Naive thymus-derived CD4-positive, alpha-beta T cell (primary cell): ENCODE results near the gene RNF14. TPM values are rescaled to one million over a fixed set of nuclear protein-coding genes. Genes with fewer than 3 reads are reported as not detected.

Source experiments
- ATAC-seq: fragments of 150-1000 bp; cut with Tn5 transposase; 2 replicates; pipeline ENCODE4 v1.10.0; 2021; ENCODE audit warnings: mild to moderate bottlenecking, moderate library complexity
- CTCF ChIA-PET: fragments of 350-600 bp; sonication (Branson Sonifier 250); formaldehyde crosslinking; loops from one replicate; lab custom pipeline; 2021; ENCODE audit warnings: antibody characterized with exemption; lab: Charles Lee
- POLR2A ChIA-PET: fragments of 350-600 bp; sonication (Branson Sonifier 250); formaldehyde crosslinking; loops from one replicate; lab custom pipeline; 2021; ENCODE audit warnings: antibody characterized with exemption, inconsistent platforms; lab: Charles Lee
- DNase-seq, 9 donors: peaks; one replicate each; pipeline versions ENCODE4 v3.0.0 to v3.0.0-alpha.2; 2020 to 2022; ENCODE audit warnings: mixed read lengths in 1 of 9
- H3K27ac ChIP-seq: one replicate; pipeline ENCODE4 v1.7.0; 2013; ENCODE audit warnings: mild to moderate bottlenecking, low read depth, low read length, moderate library complexity
- H3K27me3 ChIP-seq, 2 donors: one replicate each; pipeline ENCODE4 v1.7.0; 2013; ENCODE audit warnings: low read length in 2 of 2, mild to moderate bottlenecking in 2 of 2, moderate library complexity in 2 of 2; ENCODE audit not compliant: control insufficient read depth in 2 of 2, insufficient read depth in 2 of 2
- H3K36me3 ChIP-seq, 3 experiments: 1 replicate in 2 of 3; 2 replicates in 1 of 3; pipeline ENCODE4 v1.7.0; 2013; ENCODE audit warnings: low read length in 3 of 3, mild to moderate bottlenecking in 3 of 3, moderate library complexity in 1 of 3; ENCODE audit not compliant: insufficient read depth in 3 of 3, control insufficient read depth in 2 of 3
- H3K4me1 ChIP-seq, 2 donors: one replicate each; pipeline ENCODE4 v1.7.0; 2013; ENCODE audit warnings: low read length in 2 of 2, mild to moderate bottlenecking in 2 of 2, moderate library complexity in 1 of 2; ENCODE audit not compliant: control insufficient read depth in 2 of 2, insufficient read depth in 2 of 2
- H3K4me3 ChIP-seq: 2 replicates; pipeline ENCODE4 v1.7.0; 2013; ENCODE audit warnings: mild to moderate bottlenecking, low read length
- H3K9me3 ChIP-seq, 3 experiments: 1 replicate in 2 of 3; 2 replicates in 1 of 3; pipeline ENCODE4 v1.7.0; 2013; ENCODE audit warnings: low read length in 3 of 3; ENCODE audit not compliant: control insufficient read depth in 2 of 3
- H3K27ac Mint-ChIP-seq, 9 donors: one replicate each; pipeline ENCODE4 v1.8.0; 2020 to 2022; ENCODE audit warnings: mixed read lengths in 9 of 9, mild to moderate bottlenecking in 8 of 9, moderate library complexity in 5 of 9, inconsistent platforms in 2 of 9
- H3K27me3 Mint-ChIP-seq, 5 donors: one replicate each; pipeline ENCODE4 v1.8.0; 2021 to 2022; ENCODE audit warnings: mixed read lengths in 5 of 5, mild to moderate bottlenecking in 1 of 5
- H3K36me3 Mint-ChIP-seq, 5 donors: one replicate each; pipeline ENCODE4 v1.8.0; 2020 to 2022; ENCODE audit warnings: mixed read lengths in 5 of 5, mild to moderate bottlenecking in 3 of 5, inconsistent platforms in 1 of 5
- H3K4me1 Mint-ChIP-seq, 7 donors: one replicate each; pipeline ENCODE4 v1.8.0; 2020 to 2022; ENCODE audit warnings: mixed read lengths in 7 of 7, mild to moderate bottlenecking in 3 of 7, inconsistent platforms in 1 of 7
- H3K4me3 Mint-ChIP-seq, 10 donors: one replicate each; pipeline ENCODE4 v1.8.0; 2020 to 2022; ENCODE audit warnings: mild to moderate bottlenecking in 10 of 10, mixed read lengths in 10 of 10, moderate library complexity in 6 of 10, inconsistent platforms in 2 of 10
- H3K9me3 Mint-ChIP-seq, 11 donors: one replicate each; pipeline ENCODE4 v1.8.0; 2020 to 2022; ENCODE audit warnings: mixed read lengths in 11 of 11, mild to moderate bottlenecking in 4 of 11, inconsistent platforms in 1 of 11, moderate library complexity in 1 of 11
- intact Hi-C, 2 donors: fragments of 100-400 bp; cut with micrococcal nuclease; formaldehyde crosslinking; loops; one replicate each; pipeline ENCODE4 v1.15.1; 2023
- polyA plus RNA-seq, 2 donors: library from polyadenylated mRNA; unstranded; fragments of 300-500 nt; fragmentation: Illumina TruSeq; gene quantifications; one replicate each; pipeline ENCODE4 v1.2.3, GENCODE V29; 2021
- total RNA-seq, 6 experiments: library from RNA in 5 of 6; stranded (reverse) in 5 of 6; gene quantifications; 1 replicate in 5 of 6; 2 replicates in 1 of 6; pipeline ENCODE4 v1.2.3 and lab custom pipeline; 2021 to 2026

Gene RNF14
- total and polyA plus RNA-seq, 7 experiments from 2014 or later, result 14.7 to 40.2 (median 31.4) TPM

DNA sequence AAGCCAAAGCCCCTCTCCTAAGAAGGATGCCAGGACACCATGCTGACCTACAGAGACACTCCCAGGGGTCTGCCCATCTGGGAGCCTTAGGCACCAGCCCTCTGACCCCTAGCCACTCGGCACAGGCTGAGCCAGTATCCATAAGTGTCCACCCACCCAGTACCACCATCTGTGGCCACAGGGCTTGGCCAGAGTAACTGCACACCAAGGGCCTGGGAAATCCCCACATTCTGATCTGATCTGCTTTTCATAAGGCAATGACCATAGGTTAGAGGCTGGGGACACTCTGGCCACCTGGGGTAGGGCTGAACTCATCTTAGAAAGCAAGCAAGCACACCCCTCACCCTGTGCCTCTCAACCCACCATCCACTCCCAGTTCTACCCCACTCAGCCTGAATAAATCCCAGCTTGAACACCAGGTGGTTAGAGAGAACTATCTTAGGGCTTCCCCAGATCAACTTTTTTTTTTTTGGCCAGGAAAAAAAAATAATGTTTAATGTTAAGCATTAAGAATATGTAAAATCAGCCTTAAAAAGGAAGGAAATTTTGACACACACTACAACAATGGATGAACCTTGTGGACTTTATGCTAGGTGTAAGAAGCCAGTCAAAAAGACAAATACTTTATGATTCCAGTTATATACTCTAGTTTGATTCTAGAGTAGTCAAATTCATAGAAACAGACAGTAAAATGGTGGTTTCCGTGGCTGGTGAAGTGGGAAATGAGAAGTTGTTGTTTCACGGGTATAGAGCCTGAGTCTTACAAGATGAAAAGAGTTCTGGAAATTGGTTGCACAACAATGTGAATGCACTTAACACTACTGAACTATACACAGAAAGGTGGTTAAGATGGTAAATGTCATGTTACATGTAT, 37.7 kb downstream of the RNF14 start:
- Histone ChIP-seq H3K9me3 (no peaks in the 10 kb centered on the region), H3K27me3 (no peaks in the 10 kb centered on the region), H3K36me3 (peaks cover 0 to 17% (median 12%) of the 10 kb centered on the region in 3 experiments), H3K4me3 (no peak overlapping the region), H3K4me1 (peaks cover 9 to 58% of the 10 kb centered on the region in 2 donors), H3K27ac (peak overlapping the region; percentile 51)
- POLR2A ChIA-PET, result interaction anchor here (0.6 to 1.0 kb wide), 7 partner anchors 9 to 137 kb away, joined by 3 to 5 read pairs (median 3); no protein-coding TSS in a partner anchor
- peak in 7 of 9 donors; percentile 27 to 73 (median 54) for DNase-seq
- intact Hi-C loops, result loop anchor here (1.0 to 10.0 kb wide), 3 partner anchors 10 to 318 kb away; partner anchors contain the start of gene SPRY4 (in 1 of the 2)
- CTCF ChIA-PET, result interaction anchor here (1.0 to 2.1 kb wide), 5 partner anchors 9 to 137 kb away, joined by 3 to 13 read pairs (median 5); no protein-coding TSS in a partner anchor
- peak; percentile 82 for ATAC-seq
- peaks cover 0 to 3% (median 0%) of the 10 kb centered on the region in 11 donors for H3K9me3 Mint-ChIP-seq
- H3K27me3 Mint-ChIP-seq, result no peaks in the 10 kb centered on the region
- peaks cover 39 to 81% (median 74%) of the 10 kb centered on the region in 7 donors for H3K4me1 Mint-ChIP-seq
- H3K4me3 Mint-ChIP-seq, result peak overlapping the region; percentile 27 to 82 (median 54)
- peaks cover 4 to 65% (median 25%) of the 10 kb centered on the region in 5 donors for H3K36me3 Mint-ChIP-seq
- peak overlapping the region; percentile 60 to 95 (median 89) for H3K27ac Mint-ChIP-seq

DNA sequence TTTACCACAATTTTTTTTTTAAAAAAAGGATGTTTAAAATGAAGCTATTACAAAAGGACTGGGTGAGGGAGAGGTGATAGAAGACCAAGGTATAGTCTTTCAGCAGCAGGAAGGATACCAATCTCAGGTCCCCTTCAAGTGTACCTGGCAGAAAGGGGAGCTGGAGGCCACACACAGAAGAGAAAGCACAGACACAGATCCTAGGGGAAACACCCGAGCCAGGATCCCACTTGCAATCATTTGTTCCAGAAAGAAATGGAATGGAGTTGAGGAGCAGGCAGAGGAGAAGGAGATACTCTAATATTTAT, 38.3 kb downstream of the RNF14 start:
- no peak for ATAC-seq
- Mint-ChIP-seq H3K36me3 (peaks cover 4 to 62% (median 25%) of the 10 kb centered on the region in 5 donors), H3K4me1 (peaks cover 43 to 82% (median 80%) of the 10 kb centered on the region in 7 donors), H3K27ac (peak overlapping the region; percentile 60 to 95 (median 89)), H3K4me3 (peak overlapping the region; percentile 27 to 82 (median 54)), H3K9me3 (peaks cover 0 to 3% (median 0%) of the 10 kb centered on the region in 11 donors), H3K27me3 (no peaks in the 10 kb centered on the region)
- Histone ChIP-seq H3K4me1 (peaks cover 11 to 62% of the 10 kb centered on the region in 2 donors), H3K27ac (peak overlapping the region; percentile 51), H3K36me3 (peaks cover 0 to 17% (median 12%) of the 10 kb centered on the region in 3 experiments), H3K4me3 (no peak overlapping the region), H3K9me3 (no peaks in the 10 kb centered on the region), H3K27me3 (no peaks in the 10 kb centered on the region)
- CTCF ChIA-PET, result interaction anchor here (1.0 to 1.2 kb wide), 4 partner anchors 9 to 136 kb away, joined by 3 to 5 read pairs (median 4); no protein-coding TSS in a partner anchor
- POLR2A ChIA-PET, result interaction anchor here (0.6 to 1.1 kb wide), 7 partner anchors 9 to 136 kb away, joined by 3 to 5 read pairs (median 4); no protein-coding TSS in a partner anchor
- intact Hi-C loops, result loop anchor here (1.0 to 10.0 kb wide), 3 partner anchors 9 to 318 kb away; partner anchors contain the start of gene SPRY4 (in 1 of the 2)
- no peak for DNase-seq

DNA sequence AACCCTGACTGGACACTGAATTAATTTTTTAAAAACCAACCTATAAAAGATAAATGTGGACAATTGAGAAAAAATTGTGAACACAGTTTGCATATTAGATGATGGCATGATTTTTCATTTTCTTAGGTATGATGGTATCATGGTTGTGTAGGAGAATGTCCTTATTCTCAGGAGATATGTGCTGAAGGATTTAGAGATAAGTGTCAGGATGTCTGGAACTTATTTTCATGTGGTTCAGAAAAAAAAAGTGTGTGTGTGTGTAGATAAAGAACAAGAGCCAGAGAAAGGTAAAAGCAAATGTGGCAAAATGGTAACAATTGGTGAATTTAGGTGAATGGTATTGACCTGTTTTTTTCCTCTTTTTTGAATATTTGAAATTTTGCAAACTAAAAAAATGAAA, 39.9 kb downstream of the RNF14 start:
- Mint-ChIP-seq H3K9me3 (peaks cover 0 to 3% (median 0%) of the 10 kb centered on the region in 11 donors), H3K4me3 (no peak overlapping the region), H3K27ac (peak overlapping the region in 6 of 9 donors; percentile 3 to 89 (median 51)), H3K36me3 (peaks cover 4 to 52% (median 19%) of the 10 kb centered on the region in 5 donors), H3K27me3 (no peaks in the 10 kb centered on the region), H3K4me1 (peaks cover 34 to 84% (median 81%) of the 10 kb centered on the region in 7 donors)
- intact Hi-C loops, result loop anchor here (5.0 to 10.0 kb wide), 2 partner anchors 213 to 316 kb away; partner anchors contain the start of gene SPRY4 (in 1 of the 2)
- Histone ChIP-seq H3K27ac (no peak overlapping the region), H3K4me3 (no peak overlapping the region), H3K9me3 (no peaks in the 10 kb centered on the region), H3K36me3 (peaks cover 0 to 17% (median 6%) of the 10 kb centered on the region in 3 experiments), H3K4me1 (peaks cover 20 to 60% of the 10 kb centered on the region in 2 donors), H3K27me3 (no peaks in the 10 kb centered on the region)
- DNase-seq (no peak), ATAC-seq (no peak)
- ChIA-PET CTCF (interaction anchor here (0.6 to 1.4 kb wide), 3 partner anchors 8 to 437 kb away, joined by 3 to 4 read pairs (median 3); no protein-coding TSS in a partner anchor), POLR2A (no interaction called here)

DNA sequence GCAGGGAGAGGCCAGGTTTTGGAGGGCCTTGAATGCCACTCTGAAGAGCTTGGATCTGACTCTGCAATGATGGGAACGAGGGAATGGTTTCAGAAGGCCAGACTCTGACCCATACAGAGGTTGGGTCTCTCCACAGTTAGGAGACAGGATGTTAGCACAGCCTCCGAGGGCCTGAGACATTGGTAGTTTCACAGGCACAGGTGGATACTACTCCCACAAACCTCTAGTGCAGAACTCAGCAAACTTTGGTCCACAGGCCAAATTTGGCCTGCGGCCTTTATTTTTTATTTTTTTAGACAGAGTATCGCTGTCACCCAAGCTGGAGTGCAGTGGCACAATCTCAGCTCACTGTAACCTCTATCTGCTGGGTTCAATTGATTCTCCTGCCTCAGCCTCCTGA, 41.0 kb downstream of the RNF14 start:
- Mint-ChIP-seq H3K27me3 (no peaks in the 10 kb centered on the region), H3K36me3 (peaks cover 4 to 44% (median 19%) of the 10 kb centered on the region in 5 donors), H3K4me1 (peaks cover 27 to 85% (median 80%) of the 10 kb centered on the region in 7 donors), H3K9me3 (peaks cover 0 to 3% (median 0%) of the 10 kb centered on the region in 11 donors), H3K27ac (peak overlapping the region in 8 of 9 donors; percentile 3 to 89 (median 64)), H3K4me3 (peak overlapping the region in 1 of 10 donors; percentile 36)
- no peak for ATAC-seq
- DNase-seq, result no peak
- Histone ChIP-seq H3K9me3 (no peaks in the 10 kb centered on the region), H3K4me1 (peaks cover 22 to 58% of the 10 kb centered on the region in 2 donors), H3K36me3 (peaks cover 0 to 9% (median 6%) of the 10 kb centered on the region in 3 experiments), H3K4me3 (no peak overlapping the region), H3K27me3 (no peaks in the 10 kb centered on the region), H3K27ac (no peak overlapping the region)
- intact Hi-C loops, result loop anchor here (5.0 to 10.0 kb wide), 5 partner anchors 88 to 995 kb away; partner anchors contain the start of genes DELE1 (in 1 of the 2) and SPRY4 (in 1 of the 2)
- CTCF ChIA-PET, result interaction anchor here (1.2 to 7.6 kb wide), 5 partner anchors 9 to 134 kb away, joined by 3 to 82 read pairs (median 4); no protein-coding TSS in a partner anchor
- POLR2A ChIA-PET, result interaction anchor here (0.5 to 1.6 kb wide), 4 partner anchors 15 to 423 kb away, joined by 3 to 4 read pairs (median 3); no protein-coding TSS in a partner anchor

DNA sequence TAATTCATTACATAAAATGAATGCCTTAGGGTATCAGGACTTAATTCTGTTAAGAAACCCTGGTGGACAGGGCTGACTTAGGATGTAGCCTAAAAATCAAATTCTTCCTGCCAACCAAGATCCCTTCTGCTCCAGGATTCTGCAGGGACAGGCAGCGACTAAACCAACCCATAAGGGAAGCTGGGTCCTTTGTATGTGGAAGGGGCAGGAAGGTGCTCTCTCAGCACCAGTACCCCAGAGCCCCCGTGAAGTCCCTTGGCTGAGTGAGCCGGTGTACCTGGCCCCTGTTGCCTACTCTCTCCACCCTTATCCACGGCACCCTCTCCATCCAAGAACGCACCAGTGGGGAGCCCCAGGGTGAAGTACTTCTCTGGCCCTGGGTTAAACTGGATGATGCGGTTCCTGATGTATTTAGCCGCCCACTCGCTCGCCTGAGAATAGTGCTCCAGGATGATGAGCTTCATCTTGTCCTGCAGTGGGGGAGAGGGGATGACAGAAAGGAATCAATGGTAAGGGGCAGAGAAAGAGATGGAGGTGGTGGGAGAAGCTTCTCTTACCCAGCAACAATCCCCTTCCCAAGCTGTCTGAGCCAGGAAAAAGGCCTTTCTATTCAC, 42.8 kb downstream of the RNF14 start:
- Mint-ChIP-seq H3K4me1 (peaks cover 43 to 86% (median 81%) of the 10 kb centered on the region in 7 donors), H3K9me3 (peaks cover 0 to 3% (median 0%) of the 10 kb centered on the region in 11 donors), H3K36me3 (peaks cover 4 to 28% (median 10%) of the 10 kb centered on the region in 5 donors), H3K4me3 (peak overlapping the region; percentile 76 to 93 (median 87)), H3K27me3 (no peaks in the 10 kb centered on the region), H3K27ac (peak overlapping the region; percentile 86 to 90 (median 88))
- no peak overlapping the region for H3K27ac ChIP-seq
- no peak for DNase-seq
- H3K27me3 ChIP-seq, result no peaks in the 10 kb centered on the region
- ChIA-PET POLR2A (interaction anchor here (0.6 to 7.0 kb wide), 17 partner anchors 9 to 132 kb away, joined by 3 to 80 read pairs (median 4); partner anchors contain the start of genes NDFIP1 and RNF14), CTCF (interaction anchor here (0.6 to 7.6 kb wide), 18 partner anchors 9 to 143 kb away, joined by 3 to 82 read pairs (median 5); partner anchors contain the start of gene RNF14)
- no peak for ATAC-seq
- H3K36me3 ChIP-seq, result peaks cover 0 to 6% (median 0%) of the 10 kb centered on the region in 3 experiments
- intact Hi-C loops, result loop anchor here (1.0 to 10.0 kb wide), 6 partner anchors 89 to 993 kb away; partner anchors contain the start of gene DELE1 (in 1 of the 2)
- H3K9me3 ChIP-seq, result no peaks in the 10 kb centered on the region
- H3K4me3 ChIP-seq, result peak overlapping the region; percentile 68
- H3K4me1 ChIP-seq, result peaks cover 39 to 58% of the 10 kb centered on the region in 2 donors
